SK-N-SH treated with all-trans-retinoic acid at 6 μM for 48 hours (cell line): ENCODE data around the gene LIME1.

ENCODE experiments used
- ATAC-seq: fragments of 200-7000 bp; cut with Tn5 transposase; 3 replicates; pipeline ENCODE4 v1.9.1; 2020; ENCODE audit warnings: mild to moderate bottlenecking, moderate library complexity
- ARNTL ChIP-seq: fragments of 450-650 bp; formaldehyde crosslinking; IDR thresholded peaks from 2 replicates; pipeline ENCODE4 v1.5.0; 2020; ENCODE audit warnings: low read depth, mild to moderate bottlenecking, moderate library complexity, borderline replicate concordance
- BACH2 ChIP-seq: fragments of 250-450 bp; sonication (Bioruptor Pico); IDR thresholded peaks from 2 replicates; pipeline ENCODE4 v1.9.0; 2021; ENCODE audit warnings: mild to moderate bottlenecking, borderline replicate concordance
- CREB5 ChIP-seq: fragments of 250-450 bp; sonication (Bioruptor Pico); IDR thresholded peaks from 2 replicates; pipeline ENCODE4 v1.5.1; 2020; ENCODE audit warnings: low read depth, mild to moderate bottlenecking, moderate library complexity
- CSDC2 ChIP-seq: fragments of 250-450 bp; sonication (Bioruptor Pico); IDR thresholded peaks from 2 replicates; pipeline ENCODE4 v1.5.0; 2020; ENCODE audit warnings: mild to moderate bottlenecking, moderate library complexity
- CSRNP3 ChIP-seq: fragments of 250-450 bp; sonication (Bioruptor Pico); IDR thresholded peaks from 2 replicates; pipeline ENCODE4 v1.5.1; 2021; ENCODE audit warnings: mild to moderate bottlenecking, moderate library complexity
- ESRRG ChIP-seq: fragments of 250-450 bp; sonication (Bioruptor Pico); IDR thresholded peaks from 2 replicates; pipeline ENCODE4 v1.6.1; 2021; ENCODE audit warnings: mild to moderate bottlenecking
- GLIS3 ChIP-seq: fragments of 250-450 bp; sonication (Bioruptor Pico); IDR thresholded peaks from 2 replicates; pipeline ENCODE4 v1.5.0; 2020; ENCODE audit warnings: mild to moderate bottlenecking, moderate library complexity
- ISL1 ChIP-seq: fragments of 250-450 bp; sonication (Bioruptor Pico); IDR thresholded peaks from 2 replicates; pipeline ENCODE4 v2.1.2; 2022; ENCODE audit warnings: mild to moderate bottlenecking, moderate library complexity
- OSR1 ChIP-seq: fragments of 250-450 bp; sonication (Bioruptor Pico); IDR thresholded peaks from 2 replicates; pipeline ENCODE4 v1.8.0; 2022; ENCODE audit warnings: moderate library complexity, mild to moderate bottlenecking, inconsistent platforms
- PATZ1 ChIP-seq: fragments of 250-450 bp; sonication (Bioruptor Pico); IDR thresholded peaks from 2 replicates; pipeline ENCODE4 v1.8.0; 2020; ENCODE audit warnings: mild to moderate bottlenecking, moderate library complexity, borderline replicate concordance
- POU6F1 ChIP-seq: fragments of 250-450 bp; sonication (Bioruptor Pico); IDR thresholded peaks from 2 replicates; pipeline ENCODE4 v1.8.0; 2021; ENCODE audit warnings: low read depth, mild to moderate bottlenecking, moderate library complexity, borderline replicate concordance
- PPARA ChIP-seq: fragments of 250-450 bp; sonication (Bioruptor Pico); IDR thresholded peaks from 2 replicates; pipeline ENCODE4 v1.5.0; 2020; ENCODE audit warnings: mild to moderate bottlenecking, borderline replicate concordance
- RARB ChIP-seq: fragments of 250-450 bp; sonication (Bioruptor Pico); IDR thresholded peaks from 2 replicates; pipeline ENCODE4 v1.8.0; 2021; ENCODE audit warnings: mild to moderate bottlenecking, moderate library complexity
- SNAI2 ChIP-seq: fragments of 250-450 bp; sonication (Bioruptor Pico); IDR thresholded peaks from 2 replicates; pipeline ENCODE4 v1.5.0; 2020; ENCODE audit warnings: mild to moderate bottlenecking, moderate library complexity
- TCF4 ChIP-seq: fragments of 250-450 bp; sonication (Bioruptor Pico); IDR thresholded peaks from 2 replicates; pipeline ENCODE4 v1.8.0; 2021; ENCODE audit warnings: mild to moderate bottlenecking, moderate library complexity, borderline replicate concordance
- TSHZ2 ChIP-seq: fragments of 250-450 bp; sonication (Bioruptor Pico); IDR thresholded peaks from 2 replicates; pipeline ENCODE4 v1.5.0; 2020; ENCODE audit warnings: mild to moderate bottlenecking, moderate library complexity
- ZC3H10 ChIP-seq: fragments of 250-450 bp; sonication (Bioruptor Pico); IDR thresholded peaks from 2 replicates; pipeline ENCODE4 v1.5.1; 2021; ENCODE audit warnings: mild to moderate bottlenecking, moderate library complexity
- ZFP3 ChIP-seq: fragments of 250-450 bp; sonication (Bioruptor Pico); IDR thresholded peaks from 2 replicates; pipeline ENCODE4 v1.5.0; 2020; ENCODE audit warnings: mild to moderate bottlenecking, moderate library complexity
- ZFP30 ChIP-seq: fragments of 450-650 bp; formaldehyde crosslinking; IDR thresholded peaks from 2 replicates; pipeline ENCODE4 v1.5.0; 2022; ENCODE audit warnings: mild to moderate bottlenecking, moderate library complexity
- ZNF565 ChIP-seq: fragments of 450-650 bp; formaldehyde crosslinking; conservative IDR thresholded peaks from 2 replicates; pipeline ENCODE4 v1.5.0; 2020; ENCODE audit warnings: low read depth, mild to moderate bottlenecking, moderate library complexity
- ZNF8 ChIP-seq: fragments of 450-650 bp; formaldehyde crosslinking; IDR thresholded peaks from 2 replicates; pipeline ENCODE4 v1.5.0; 2020; ENCODE audit warnings: mild to moderate bottlenecking, moderate library complexity

LIME1 gene

GRCh38 chr20:63738687-63739129, 2.2 kb downstream of the LIME1 start:
- no peak for ATAC-seq
- TF ChIP-seq CREB5 (CRISPR knock-in tag) (no peak), OSR1 (no peak), CSRNP3 (CRISPR knock-in tag) (no peak), ZFP3 (CRISPR knock-in tag) (no peak), ZFP30 (CRISPR knock-in tag) (no peak), SNAI2 (CRISPR knock-in tag) (no peak)

GRCh38 chr20:63739130-63740069, 2.9 kb downstream of the LIME1 start, which contains the start of gene SLC2A4RG:
SLC2A4RG (plus strand) TSS chr20:63739776; CDS start chr20:63739913, 137 bp downstream.
- TF ChIP-seq OSR1 (no peak), CSDC2 (CRISPR knock-in tag) (no peak), CREB5 (CRISPR knock-in tag) (no peak), ARNTL (CRISPR knock-in tag) (no peak), RARB (CRISPR knock-in tag) (no peak), ISL1 (CRISPR knock-in tag) (no peak), ZNF565 (CRISPR knock-in tag) (no peak), SNAI2 (CRISPR knock-in tag) (no peak), BACH2 (CRISPR knock-in tag) (no peak), ZC3H10 (no peak), TSHZ2 (CRISPR knock-in tag) (no peak), PPARA (CRISPR knock-in tag) (no peak), ESRRG (CRISPR knock-in tag) (no peak), TCF4 (no peak), ZFP30 (CRISPR knock-in tag) (no peak), GLIS3 (CRISPR knock-in tag) (no peak), POU6F1 (CRISPR knock-in tag) (no peak), PATZ1 (no peak), ZNF8 (CRISPR knock-in tag) (no peak), ZFP3 (CRISPR knock-in tag) (no peak)
- peak; percentile 58 for ATAC-seq
